HEK293 (cell line): Measurements from ENCODE around the gene HNRNPA0.

Experiments
- RBAK ChIP-seq: fragments of 450-650 bp; formaldehyde crosslinking; IDR thresholded peaks from 2 replicates; pipeline ENCODE4 v1.5.1; 2016; ENCODE audit warnings: missing biosample characterization, missing genetic modification characterization
- ZNF16 ChIP-seq: fragments of 450-650 bp; formaldehyde crosslinking; IDR thresholded peaks from 2 replicates; pipeline ENCODE4 v1.5.1; 2016; ENCODE audit warnings: low read depth, missing biosample characterization, missing genetic modification characterization
- ZNF404 ChIP-seq: fragments of 450-650 bp; formaldehyde crosslinking; IDR thresholded peaks from 2 replicates; pipeline ENCODE4 v1.5.1; 2017; ENCODE audit warnings: missing biosample characterization, missing genetic modification characterization
- TF ChIP-seq, protein P1 (sequence below): fragments of 450-650 bp; formaldehyde crosslinking; IDR thresholded peaks from 2 replicates; pipeline ENCODE4 v1.5.1; 2016; ENCODE audit warnings: missing biosample characterization, missing genetic modification characterization

DNA sequence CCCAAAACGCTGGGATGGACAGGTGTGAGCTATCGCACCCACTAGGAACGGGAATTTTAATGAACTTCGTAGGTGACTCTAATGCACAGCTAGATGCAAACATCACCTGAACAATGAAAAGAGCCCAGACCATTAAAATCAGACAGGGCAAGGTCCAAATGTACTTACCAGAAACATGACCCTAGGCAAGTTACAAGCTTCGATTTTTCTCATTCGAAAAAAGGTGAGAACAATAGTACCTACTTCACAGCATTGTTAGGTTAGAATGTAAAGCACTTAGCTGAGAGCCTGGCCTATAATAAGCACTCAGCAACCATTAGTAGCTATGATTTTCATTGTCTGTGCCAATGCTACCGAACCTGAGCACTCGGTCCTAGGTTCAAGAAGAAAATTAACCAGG lies 12.4 kb downstream of the HNRNPA0 start:
- TF ChIP-seq ZNF16 (tag by site-specific recombination) (no peak), ZNF404 (no peak), RBAK (tag by site-specific recombination) (no peak)
- TF ChIP-seq, protein P1, sequence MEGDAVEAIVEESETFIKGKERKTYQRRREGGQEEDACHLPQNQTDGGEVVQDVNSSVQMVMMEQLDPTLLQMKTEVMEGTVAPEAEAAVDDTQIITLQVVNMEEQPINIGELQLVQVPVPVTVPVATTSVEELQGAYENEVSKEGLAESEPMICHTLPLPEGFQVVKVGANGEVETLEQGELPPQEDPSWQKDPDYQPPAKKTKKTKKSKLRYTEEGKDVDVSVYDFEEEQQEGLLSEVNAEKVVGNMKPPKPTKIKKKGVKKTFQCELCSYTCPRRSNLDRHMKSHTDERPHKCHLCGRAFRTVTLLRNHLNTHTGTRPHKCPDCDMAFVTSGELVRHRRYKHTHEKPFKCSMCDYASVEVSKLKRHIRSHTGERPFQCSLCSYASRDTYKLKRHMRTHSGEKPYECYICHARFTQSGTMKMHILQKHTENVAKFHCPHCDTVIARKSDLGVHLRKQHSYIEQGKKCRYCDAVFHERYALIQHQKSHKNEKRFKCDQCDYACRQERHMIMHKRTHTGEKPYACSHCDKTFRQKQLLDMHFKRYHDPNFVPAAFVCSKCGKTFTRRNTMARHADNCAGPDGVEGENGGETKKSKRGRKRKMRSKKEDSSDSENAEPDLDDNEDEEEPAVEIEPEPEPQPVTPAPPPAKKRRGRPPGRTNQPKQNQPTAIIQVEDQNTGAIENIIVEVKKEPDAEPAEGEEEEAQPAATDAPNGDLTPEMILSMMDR, result no peak
